GM18907 (cell line): ENCODE measurements around the gene NXPH4.

ENCODE experiments used
- ATAC-seq: cut with Tn5 transposase; IDR thresholded peaks from one replicate; pipeline ENCODE4 v1.9.1; 2021; ENCODE audit warnings: mild to moderate bottlenecking, moderate library complexity; ENCODE audit not compliant: unreplicated experiment

The NXPH4 gene

DNA sequence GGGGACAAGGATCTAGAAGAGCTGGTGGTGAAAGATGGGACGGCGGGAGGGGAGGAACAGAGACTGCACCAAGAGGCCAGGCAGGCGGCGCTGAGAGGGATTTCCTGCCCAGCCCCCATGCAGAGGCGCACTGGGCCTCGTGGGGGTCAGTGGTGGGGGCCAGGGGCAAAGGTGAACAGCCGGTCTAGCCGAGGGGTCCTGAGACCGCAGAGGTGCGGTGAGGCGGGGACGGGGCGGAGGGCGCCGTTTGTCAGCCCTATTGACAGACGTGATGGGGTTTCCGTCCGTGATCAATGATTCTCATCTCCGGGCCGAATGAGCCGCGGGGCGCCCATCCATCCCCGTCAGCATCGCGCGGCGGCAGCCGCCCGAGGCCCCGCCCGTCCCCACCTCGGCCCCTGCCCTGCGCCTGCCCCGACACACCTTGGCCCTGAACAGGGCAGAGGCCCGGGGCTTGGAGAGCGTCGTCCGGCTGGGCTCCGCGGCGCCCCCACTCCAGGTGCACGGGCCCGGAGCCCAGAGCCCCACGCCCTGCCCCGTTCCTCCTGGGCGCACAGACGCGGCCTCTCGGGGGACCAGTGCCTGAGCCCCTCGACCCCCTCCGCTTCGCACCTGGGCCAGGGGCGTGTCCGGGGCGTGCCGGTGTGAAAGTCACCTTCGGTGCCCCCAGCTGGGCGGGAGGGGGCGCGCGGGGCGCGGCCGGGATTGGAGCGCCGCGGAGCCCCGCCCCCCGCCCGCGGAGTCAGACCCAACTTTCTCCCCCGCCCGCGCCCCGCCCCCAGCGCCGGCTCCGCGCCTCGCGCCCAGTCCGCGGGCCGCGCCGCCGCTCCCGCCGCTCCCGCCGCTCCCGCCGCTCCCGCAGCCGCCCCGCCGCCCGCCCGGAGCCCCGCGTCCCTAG is at the start of gene NXPH4:
Gene NXPH4 (plus strand): TSS at position 781 of the 898 bp plus-strand sequence. CDS start 176 bp downstream, outside the sequence.
- ATAC-seq: no peak

DNA sequence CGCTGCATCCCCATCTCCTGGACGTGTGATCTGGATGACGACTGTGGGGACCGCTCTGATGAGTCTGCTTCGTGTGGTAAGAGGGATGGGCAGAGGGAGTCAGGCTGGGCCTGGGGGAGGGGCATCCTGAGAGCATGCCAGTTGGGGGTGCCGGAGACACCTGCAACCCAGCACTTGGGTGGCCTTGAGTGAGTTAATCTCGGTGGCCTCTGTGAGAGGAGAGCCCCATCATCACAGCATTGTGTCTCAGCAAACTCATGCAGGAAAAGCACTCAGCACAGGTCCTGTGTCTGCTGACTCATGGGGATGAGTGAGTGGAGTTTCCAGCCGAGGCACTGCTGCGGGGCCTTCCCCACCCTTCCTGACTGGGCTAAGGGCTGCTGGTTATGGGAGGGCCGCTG is 49.6 kb upstream of the NXPH4 start:
- ATAC-seq: no peak

DNA sequence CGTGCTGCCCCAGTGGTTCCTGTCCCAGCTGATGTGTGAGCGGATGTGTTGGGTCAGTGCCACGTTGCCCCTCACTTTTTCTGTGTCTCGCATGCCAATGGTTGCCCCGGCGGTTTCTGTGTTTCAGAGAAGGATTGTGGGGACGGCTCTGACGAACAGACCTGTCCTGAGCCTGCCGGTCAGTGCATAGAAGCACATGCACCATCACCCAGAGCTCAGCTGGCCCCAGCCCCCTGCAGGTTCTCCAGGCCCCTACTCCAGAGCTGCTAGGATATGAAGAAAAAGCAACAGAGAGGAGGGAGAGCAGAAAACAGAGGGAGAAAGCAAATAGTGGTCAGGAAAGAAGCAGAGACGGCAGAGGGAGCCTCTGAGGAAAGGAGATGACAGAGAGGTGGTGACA is 48.5 kb upstream of the NXPH4 start:
- ATAC-seq: no peak

DNA sequence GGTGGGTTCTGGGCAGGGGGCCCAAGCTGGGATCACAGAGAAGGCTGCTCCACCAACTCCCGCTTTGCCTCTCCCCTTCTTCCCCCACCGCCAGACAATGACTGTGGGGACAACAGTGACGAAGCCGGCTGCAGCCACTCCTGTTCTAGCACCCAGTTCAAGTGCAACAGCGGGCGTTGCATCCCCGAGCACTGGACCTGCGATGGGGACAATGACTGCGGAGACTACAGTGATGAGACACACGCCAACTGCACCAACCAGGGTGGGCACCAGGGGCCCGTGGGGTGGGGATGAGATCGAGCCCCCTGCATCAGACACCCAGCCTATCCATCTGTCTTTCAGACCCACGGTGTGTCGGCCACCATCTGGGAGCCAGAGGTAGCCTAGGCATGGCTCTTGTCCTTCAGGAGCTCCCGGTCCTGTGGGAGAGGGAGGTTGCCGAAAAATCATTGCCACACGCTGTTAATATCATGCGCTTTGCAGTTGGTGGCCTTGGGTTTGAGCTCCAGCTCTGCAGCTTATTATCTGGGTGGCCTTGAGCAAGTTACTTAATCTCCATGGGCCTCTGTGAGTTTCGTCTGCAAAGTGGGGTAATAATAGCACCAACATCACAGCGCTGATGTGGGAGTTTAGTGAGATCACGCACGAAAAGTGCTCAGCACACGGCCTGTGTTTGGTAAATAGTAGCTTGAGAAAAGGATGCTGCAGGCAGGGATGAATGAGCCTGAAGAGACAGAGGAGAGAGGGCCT is 47.4 kb upstream of the NXPH4 start:
- no peak for ATAC-seq

DNA sequence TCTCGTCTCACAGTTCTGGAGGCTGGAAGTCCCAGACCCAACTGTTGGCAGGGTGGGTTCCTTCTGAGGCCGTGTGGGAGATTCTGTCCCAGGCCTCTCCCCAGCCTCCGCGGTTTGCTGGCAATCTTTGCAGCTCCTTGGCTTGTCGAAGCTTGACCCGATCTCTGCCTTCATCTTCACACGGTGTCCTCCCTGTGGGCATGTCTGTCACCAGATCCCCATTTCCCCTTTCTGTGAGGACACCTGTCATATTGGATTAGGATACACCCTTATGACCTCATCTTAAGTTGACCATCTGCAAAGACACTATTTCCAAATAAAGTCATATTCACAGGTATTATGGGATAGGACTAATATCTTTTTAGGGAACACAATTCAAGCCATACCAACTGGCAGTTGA is 46.6 kb upstream of the NXPH4 start:
- no peak for ATAC-seq

DNA sequence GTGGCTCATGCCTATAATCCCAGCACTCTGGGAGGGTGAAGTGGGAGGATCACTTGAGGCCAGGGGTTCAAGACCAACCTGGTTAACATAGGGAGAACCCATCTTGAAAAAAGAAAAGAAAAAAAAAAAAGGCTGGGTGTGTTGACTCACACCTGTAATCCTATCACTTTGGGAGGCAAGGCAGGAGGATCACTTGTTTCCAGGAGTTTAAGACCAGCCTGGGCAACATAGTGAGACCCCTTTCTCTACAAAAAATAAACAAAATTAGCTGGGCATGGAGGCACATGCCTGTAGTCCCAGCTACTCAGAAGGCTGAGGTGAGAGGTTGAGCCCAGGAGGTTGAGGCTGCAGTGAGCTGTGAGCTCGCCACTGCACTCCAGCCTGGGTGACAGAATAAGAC is 46.2 kb upstream of the NXPH4 start:
- no peak for ATAC-seq

DNA sequence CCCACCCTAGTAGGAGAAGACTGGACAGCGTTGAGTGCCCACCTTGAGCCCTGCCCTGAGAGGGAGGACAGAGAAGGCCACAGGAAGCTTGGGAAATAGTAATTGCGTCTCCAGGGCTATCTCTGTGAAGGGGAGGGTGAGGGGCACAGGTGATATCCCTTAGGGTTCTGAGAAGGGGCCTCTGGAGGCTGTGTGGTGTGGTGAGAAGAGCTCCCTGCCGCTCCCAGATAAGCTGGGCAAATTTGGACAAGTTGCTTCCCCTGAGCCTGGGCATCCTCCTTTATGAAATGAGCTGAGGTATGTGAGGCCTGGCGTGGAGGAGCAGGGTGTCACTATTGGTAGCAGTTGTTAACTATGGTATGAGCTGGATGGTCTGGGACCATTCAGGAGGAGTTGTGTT is 45.7 kb upstream of the NXPH4 start:
- no peak for ATAC-seq

DNA sequence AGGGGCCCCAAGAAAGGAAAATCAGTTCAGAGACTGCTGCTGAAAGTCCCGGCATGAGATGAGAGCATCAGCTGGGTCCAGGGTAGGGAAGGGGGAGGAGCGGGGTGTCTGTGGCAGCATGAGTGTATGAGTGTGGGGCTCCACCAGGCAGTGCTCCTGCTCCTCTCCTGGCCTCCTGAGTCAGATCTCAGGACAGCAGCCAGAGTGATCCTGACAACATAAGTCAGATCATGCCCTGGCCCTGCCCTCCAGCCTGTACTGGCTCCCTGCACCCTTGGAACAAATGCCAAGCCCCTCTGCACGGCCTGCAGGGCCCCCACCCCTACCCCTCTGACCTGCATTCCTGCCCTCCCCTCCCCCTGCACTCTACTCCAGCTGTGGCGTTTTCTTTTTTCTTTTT is 44.9 kb upstream of the NXPH4 start:
- no peak for ATAC-seq

DNA sequence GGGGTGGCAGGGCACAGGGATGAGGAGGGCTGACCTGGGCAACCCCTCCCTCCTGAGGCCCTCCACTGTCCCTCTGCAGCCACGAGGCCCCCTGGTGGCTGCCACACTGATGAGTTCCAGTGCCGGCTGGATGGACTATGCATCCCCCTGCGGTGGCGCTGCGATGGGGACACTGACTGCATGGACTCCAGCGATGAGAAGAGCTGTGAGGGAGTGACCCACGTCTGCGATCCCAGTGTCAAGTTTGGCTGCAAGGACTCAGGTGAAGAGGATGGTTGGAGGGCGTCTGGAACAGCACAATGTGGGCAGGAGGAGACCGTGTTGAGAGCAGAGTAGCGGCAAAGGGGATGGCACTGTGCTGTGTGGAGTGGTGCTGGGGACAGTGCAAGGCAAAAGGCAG is 43.5 kb upstream of the NXPH4 start:
- no peak for ATAC-seq

DNA sequence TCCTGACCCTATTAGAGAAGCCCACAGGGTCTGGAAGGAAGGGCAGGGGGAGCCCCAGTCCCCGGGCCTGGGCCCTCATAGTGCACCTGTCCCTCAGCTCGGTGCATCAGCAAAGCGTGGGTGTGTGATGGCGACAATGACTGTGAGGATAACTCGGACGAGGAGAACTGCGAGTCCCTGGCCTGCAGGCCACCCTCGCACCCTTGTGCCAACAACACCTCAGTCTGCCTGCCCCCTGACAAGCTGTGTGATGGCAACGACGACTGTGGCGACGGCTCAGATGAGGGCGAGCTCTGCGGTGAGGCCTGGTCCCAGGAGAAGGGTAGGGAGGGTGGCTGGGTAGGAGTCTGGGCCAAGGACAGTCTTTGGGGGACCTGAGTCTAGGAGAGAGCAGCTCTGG is 42.9 kb upstream of the NXPH4 start:
- no peak for ATAC-seq

DNA sequence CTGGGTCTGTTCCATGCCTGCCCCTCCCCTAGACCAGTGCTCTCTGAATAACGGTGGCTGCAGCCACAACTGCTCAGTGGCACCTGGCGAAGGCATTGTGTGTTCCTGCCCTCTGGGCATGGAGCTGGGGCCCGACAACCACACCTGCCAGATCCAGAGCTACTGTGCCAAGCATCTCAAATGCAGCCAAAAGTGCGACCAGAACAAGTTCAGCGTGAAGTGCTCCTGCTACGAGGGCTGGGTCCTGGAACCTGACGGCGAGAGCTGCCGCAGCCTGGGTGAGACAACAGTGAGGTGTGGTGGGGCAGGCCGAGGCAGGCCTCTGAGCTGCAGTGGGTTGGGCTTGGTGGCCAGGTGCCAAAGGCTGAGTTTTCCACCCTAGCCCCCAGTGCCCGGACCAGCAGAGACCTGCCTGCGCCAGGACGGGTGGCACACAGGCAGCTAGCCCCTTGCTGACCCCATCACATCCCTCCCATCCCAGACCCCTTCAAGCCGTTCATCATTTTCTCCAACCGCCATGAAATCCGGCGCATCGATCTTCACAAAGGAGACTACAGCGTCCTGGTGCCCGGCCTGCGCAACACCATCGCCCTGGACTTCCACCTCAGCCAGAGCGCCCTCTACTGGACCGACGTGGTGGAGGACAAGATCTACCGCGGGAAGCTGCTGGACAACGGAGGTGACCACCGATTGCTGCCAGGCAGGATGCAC is 41.0 kb upstream of the NXPH4 start:
- ATAC-seq: no peak

DNA sequence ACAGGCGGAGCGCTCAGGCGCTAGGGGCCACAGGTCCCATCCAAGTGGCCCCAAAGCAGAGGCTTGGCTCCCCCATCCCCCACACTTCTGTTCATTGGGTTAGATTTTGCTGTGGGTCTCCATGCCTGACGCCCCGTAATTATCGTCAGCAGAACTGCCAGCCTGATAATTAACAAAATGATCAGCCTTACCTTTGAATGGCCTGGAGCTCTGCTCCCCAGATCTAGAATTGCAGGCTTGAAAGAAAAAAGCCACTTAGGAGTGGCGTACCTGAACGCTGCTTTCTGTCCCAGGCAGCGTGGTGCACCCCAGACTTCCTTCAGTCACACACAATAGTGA is 40.5 kb upstream of the NXPH4 start:
- ATAC-seq: no peak

DNA sequence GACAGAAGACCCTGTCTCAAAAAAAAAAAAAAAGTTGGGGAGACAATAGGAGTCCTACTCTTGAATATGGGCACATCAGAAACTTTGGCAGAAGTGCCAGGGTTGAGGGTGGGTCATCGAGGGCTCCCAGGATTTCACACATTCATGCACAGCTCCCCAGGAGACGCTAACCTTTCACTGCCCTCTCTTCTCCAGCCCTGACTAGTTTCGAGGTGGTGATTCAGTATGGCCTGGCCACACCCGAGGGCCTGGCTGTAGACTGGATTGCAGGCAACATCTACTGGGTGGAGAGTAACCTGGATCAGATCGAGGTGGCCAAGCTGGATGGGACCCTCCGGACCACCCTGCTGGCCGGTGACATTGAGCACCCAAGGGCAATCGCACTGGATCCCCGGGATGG is 39.7 kb upstream of the NXPH4 start:
- no peak for ATAC-seq

DNA sequence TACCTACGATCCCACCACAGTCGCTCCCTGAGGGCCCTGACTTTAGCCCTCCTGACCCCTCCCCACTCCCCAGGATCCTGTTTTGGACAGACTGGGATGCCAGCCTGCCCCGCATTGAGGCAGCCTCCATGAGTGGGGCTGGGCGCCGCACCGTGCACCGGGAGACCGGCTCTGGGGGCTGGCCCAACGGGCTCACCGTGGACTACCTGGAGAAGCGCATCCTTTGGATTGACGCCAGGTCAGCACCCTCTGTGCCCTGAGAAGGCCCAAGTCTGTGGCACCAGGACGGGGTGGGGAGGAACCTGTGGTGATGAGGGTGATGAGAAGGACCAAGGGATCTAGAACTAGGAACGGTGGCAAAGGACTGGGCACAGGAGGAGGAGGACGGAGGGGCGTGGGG is 39.2 kb upstream of the NXPH4 start:
- no peak for ATAC-seq

DNA sequence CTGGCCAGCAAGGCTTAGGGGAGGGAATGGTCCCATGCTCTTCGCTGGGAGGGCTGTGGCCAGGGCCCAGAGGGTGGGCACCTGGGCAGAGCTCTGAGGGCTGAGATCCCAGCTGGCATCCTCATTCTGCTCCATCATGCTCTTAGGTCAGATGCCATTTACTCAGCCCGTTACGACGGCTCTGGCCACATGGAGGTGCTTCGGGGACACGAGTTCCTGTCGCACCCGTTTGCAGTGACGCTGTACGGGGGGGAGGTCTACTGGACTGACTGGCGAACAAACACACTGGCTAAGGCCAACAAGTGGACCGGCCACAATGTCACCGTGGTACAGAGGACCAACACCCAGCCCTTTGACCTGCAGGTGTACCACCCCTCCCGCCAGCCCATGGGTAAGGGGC is 38.4 kb upstream of the NXPH4 start:
- ATAC-seq: no peak

DNA sequence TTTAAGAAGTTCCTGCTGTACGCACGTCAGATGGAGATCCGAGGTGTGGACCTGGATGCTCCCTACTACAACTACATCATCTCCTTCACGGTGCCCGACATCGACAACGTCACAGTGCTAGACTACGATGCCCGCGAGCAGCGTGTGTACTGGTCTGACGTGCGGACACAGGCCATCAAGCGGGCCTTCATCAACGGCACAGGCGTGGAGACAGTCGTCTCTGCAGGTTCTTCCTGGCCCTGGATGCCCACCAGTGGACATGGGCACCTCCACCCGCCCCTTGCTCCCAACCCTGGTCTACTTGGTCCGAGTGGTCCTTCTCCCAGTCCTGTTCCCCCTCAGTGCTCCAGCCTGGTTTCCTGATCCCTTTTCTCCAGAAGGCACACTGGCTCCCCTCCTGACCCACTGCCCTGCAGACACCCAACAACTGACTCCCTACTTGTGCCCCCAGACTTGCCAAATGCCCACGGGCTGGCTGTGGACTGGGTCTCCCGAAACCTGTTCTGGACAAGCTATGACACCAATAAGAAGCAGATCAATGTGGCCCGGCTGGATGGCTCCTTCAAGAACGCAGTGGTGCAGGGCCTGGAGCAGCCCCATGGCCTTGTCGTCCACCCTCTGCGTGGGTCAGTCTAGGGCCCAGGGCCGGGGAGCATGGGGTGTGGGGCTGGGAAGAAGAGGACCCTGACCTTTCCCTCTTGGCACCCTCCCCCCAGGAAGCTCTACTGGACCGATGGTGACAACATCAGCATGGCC is 37.1 kb upstream of the NXPH4 start:
- ATAC-seq: no peak

DNA sequence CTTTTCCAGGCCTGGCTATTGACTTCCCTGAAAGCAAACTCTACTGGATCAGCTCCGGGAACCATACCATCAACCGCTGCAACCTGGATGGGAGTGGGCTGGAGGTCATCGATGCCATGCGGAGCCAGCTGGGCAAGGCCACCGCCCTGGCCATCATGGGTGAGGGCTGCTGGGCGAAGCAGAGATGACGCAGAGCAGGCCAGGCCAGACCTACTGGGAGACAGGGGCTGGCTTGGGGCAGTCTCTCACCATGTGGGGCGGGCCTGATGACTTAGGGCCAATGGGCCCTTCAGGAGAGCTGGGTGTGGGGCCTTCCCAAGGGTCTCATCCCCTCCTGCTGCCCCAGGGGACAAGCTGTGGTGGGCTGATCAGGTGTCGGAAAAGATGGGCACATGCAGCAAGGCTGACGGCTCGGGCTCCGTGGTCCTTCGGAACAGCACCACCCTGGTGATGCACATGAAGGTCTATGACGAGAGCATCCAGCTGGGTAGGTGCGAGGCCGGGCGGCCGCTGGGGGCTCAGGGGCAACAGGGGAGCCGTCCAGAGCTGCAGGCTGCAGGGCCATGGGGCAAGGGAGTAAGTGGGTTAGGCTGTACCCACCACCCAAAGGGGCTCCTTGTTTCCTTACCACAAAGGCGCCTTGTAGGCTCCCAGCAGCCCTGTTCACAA is 36.1 kb upstream of the NXPH4 start:
- no peak for ATAC-seq

DNA sequence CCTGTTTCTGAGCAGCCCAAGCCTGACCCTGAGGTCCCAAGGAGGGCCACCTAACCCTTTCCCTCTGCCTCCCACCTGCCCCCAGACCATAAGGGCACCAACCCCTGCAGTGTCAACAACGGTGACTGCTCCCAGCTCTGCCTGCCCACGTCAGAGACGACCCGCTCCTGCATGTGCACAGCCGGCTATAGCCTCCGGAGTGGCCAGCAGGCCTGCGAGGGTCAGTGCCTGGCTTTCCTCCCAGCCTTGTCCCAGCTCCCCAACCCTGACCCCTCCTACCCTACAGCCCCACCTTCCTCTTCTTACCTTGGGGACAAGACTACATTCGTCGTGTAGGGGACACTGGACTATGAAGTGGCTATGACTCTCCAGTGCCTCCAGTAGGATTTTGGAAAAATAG is 35.5 kb upstream of the NXPH4 start:
- ATAC-seq: no peak

DNA sequence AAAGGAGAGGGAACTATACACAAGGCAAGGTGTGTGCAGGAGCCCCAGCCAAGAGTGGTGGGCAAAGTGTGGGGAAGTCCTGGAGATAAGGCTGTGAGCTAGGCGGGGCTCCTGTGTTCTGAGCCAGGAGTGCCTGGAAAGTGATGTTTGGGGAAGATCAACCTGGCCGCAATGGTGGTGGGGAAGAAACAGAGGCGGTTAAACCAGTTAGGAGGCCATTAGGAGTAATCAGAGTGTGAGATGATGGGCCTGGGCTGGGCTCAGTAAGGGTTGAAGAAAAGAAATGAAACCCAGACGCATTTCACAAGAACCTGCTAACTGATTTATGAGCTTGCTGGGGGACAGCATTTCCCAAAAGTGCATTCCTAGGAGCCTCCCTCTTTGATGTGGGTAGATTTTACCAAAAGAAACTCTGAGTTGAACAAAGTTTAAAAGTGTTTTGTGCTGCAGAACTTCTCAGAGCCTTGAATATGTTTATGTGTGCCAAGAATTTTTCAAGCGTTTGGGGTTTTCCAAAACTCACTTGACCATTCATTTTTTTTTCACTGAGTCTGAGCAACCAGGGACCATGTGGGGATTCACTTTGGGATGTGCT is 34.9 kb upstream of the NXPH4 start:
- no peak for ATAC-seq

DNA sequence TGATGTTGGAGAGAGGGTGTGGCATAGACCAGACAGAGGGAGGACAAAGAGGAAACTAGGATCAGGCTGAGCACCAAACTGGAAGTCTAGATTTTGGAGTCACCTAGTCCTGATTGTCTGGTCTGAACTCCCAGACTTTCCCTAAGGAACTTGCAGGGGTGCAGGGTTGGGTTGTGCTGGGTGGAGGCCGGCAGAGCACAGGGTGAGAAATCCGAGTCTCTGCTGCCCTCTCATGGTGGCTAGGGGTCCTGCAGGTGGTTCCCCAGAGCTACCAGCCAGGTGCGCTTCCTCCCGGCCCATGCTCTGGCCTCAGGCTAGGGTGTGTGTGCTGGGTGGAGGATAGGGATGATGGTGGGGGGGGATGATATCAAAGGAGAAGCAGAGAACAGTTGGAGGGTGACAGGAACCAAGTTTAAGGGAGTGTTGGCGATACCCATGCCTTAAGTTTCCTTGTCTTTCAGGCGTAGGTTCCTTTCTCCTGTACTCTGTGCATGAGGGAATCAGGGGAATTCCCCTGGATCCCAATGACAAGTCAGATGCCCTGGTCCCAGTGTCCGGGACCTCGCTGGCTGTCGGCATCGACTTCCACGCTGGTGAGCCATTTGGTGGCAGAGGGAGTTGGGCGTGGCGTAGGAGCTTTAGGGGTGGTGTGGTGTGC is 33.5 kb upstream of the NXPH4 start:
- ATAC-seq: peak; percentile 87
